SK-N-SH (cell line): ENCODE measurements around the gene EFTUD2. TPM values are rescaled to one million over a fixed set of nuclear protein-coding genes. Genes with fewer than 3 reads are reported as not detected.

Experiments used
- CTCF ChIA-PET: fragments of 300-600, 350-600 bp; formaldehyde crosslinking; extraction: SDS; loops from one replicate; lab custom pipeline; 2021; lab: Yijun Ruan, JAX
- POLR2A ChIA-PET: fragments of 350-600 bp; sonication (Branson Sonifier 250); formaldehyde crosslinking; extraction: SDS; loops from one replicate; lab custom pipeline; 2020; ENCODE audit warnings: antibody characterized with exemption, inconsistent platforms; lab: Yijun Ruan, JAX
- DNase-seq: peaks from one replicate; pipeline ENCODE4 v3.0.0; 2012
- H2AFZ ChIP-seq: fragments of 200-600 bp; sonication (generic); 2 replicates; pipeline ENCODE4 v1.8.1; 2016; ENCODE audit warnings: antibody characterized with exemption, mild to moderate bottlenecking, low read depth
- H3F3A ChIP-seq: fragments of 200-600 bp; sonication (generic); replicated peaks from 2 replicates; pipeline ENCODE3; 2016; ENCODE audit warnings: antibody characterized with exemption, mild to moderate bottlenecking; ENCODE audit not compliant: insufficient read depth
- H3K27ac ChIP-seq, 2 experiments: fragments of 200-500 bp in 1 of 2; fragments of 200-600 bp in 1 of 2; sonication (Bioruptor generic) in 1 of 2; sonication (generic), shearing (Covaris generic) in 1 of 2; 2 replicates each; pipeline versions ENCODE4 v1.5.1 to v1.6.1; 2014 to 2016; ENCODE audit warnings: low read depth in 2 of 2, inconsistent platforms in 1 of 2, low read length in 1 of 2, mild to moderate bottlenecking in 1 of 2, mixed read lengths in 1 of 2
- H3K27me3 ChIP-seq: fragments of 200-600 bp; sonication (generic), shearing (Covaris generic); 2 replicates; pipeline ENCODE4 v1.6.1; 2016; ENCODE audit warnings: mixed run types; ENCODE audit not compliant: insufficient read depth
- H3K36me3 ChIP-seq, 2 experiments: fragments of 200-500 bp in 1 of 2; fragments of 200-600 bp in 1 of 2; sonication (Bioruptor generic) in 1 of 2; sonication (generic) in 1 of 2; replicated peaks in 1 of 2; 2 replicates each; pipeline versions ENCODE3 to v1.5.1; 2014 to 2016; ENCODE audit warnings: low read length in 1 of 2, mild to moderate bottlenecking in 1 of 2; ENCODE audit not compliant: insufficient read depth in 2 of 2, control insufficient read depth in 1 of 2
- H3K4me1 ChIP-seq, 2 experiments: fragments of 200-500 bp in 1 of 2; fragments of 200-600 bp in 1 of 2; sonication (Bioruptor generic) in 1 of 2; sonication (generic), shearing (Covaris generic) in 1 of 2; 2 replicates each; pipeline versions ENCODE4 v1.5.1 to v1.6.1; 2014 to 2016; ENCODE audit warnings: low read depth in 1 of 2, low read length in 1 of 2, mixed run types in 1 of 2; ENCODE audit not compliant: insufficient read depth in 2 of 2, control insufficient read depth in 1 of 2
- H3K4me2 ChIP-seq: fragments of 200-600 bp; sonication (generic), shearing (Covaris generic); 2 replicates; pipeline ENCODE4 v1.6.1; 2017; ENCODE audit warnings: mixed run types
- H3K4me3 ChIP-seq, 2 experiments: fragments of 200-500 bp in 1 of 2; fragments of 200-600 bp in 1 of 2; sonication (Bioruptor generic) in 1 of 2; sonication (generic), shearing (Covaris generic) in 1 of 2; 2 replicates each; pipeline versions ENCODE4 v1.5.1 to v1.8.1; 2014 to 2016; ENCODE audit warnings: low read depth in 2 of 2, inconsistent platforms in 1 of 2, low read length in 1 of 2, mild to moderate bottlenecking in 1 of 2, mixed read lengths in 1 of 2, moderate library complexity in 1 of 2
- H3K79me2 ChIP-seq: fragments of 200-600 bp; sonication (generic); 2 replicates; pipeline ENCODE4 v1.8.1; 2017; ENCODE audit warnings: mild to moderate bottlenecking; ENCODE audit not compliant: insufficient read depth
- H3K9ac ChIP-seq: fragments of 200-600 bp; sonication (generic); 2 replicates; pipeline ENCODE4 v1.6.1; 2017; ENCODE audit warnings: mixed run types
- H3K9me2 ChIP-seq: fragments of 200-600 bp; sonication (generic); 2 replicates; pipeline ENCODE4 v1.6.1; 2017; ENCODE audit warnings: mixed run types
- H3K9me3 ChIP-seq: fragments of 200-600 bp; sonication (generic); 2 replicates; pipeline ENCODE4 v1.6.1; 2017; ENCODE audit warnings: mixed run types, mild to moderate bottlenecking, moderate library complexity
- H4K20me1 ChIP-seq: fragments of 200-600 bp; sonication (generic); 2 replicates; pipeline ENCODE4 v1.6.1; 2017; ENCODE audit warnings: mild to moderate bottlenecking, mixed run types; ENCODE audit not compliant: insufficient read depth
- CTCF ChIP-seq: fragments of 200-600 bp; sonication (generic); IDR thresholded peaks from 2 replicates; pipeline ENCODE4 v1.6.1; 2017; ENCODE audit warnings: antibody characterized with exemption, mild to moderate bottlenecking, moderate library complexity
- EP300 ChIP-seq, 2 experiments: IDR thresholded peaks; 2 replicates each; pipeline versions ENCODE4 v1.4.0 to v1.6.1; 2012; ENCODE audit warnings: borderline replicate concordance in 1 of 2, low read depth in 1 of 2, low read length in 1 of 2
- GATA2 ChIP-seq: sonication (generic); formaldehyde crosslinking; IDR thresholded peaks from 2 replicates; pipeline ENCODE4 v1.5.0; 2020; ENCODE audit warnings: mild to moderate bottlenecking, missing genetic modification reagents
- IRF3 ChIP-seq: fragments of 150-350 bp; IDR thresholded peaks from 2 replicates; pipeline ENCODE4 v1.6.1; 2016; ENCODE audit warnings: mild to moderate bottlenecking, low read depth, low read length
- MXI1 ChIP-seq: IDR thresholded peaks from 2 replicates; pipeline ENCODE4 v1.6.1; 2012; ENCODE audit warnings: mild to moderate bottlenecking, low read depth, low read length, improper control_type of control experiment
- NFIC ChIP-seq: IDR thresholded peaks from 2 replicates; pipeline ENCODE4 v1.4.0; 2012; ENCODE audit warnings: borderline replicate concordance
- NRF1 ChIP-seq: IDR thresholded peaks from 2 replicates; pipeline ENCODE4 v1.6.1; 2012; ENCODE audit warnings: low read depth, mild to moderate bottlenecking, low read length
- POLR2AphosphoS5 ChIP-seq: IDR thresholded peaks from 2 replicates; pipeline ENCODE4 v1.6.1; 2012; ENCODE audit warnings: low read depth, low read length
- RAD21 ChIP-seq: IDR thresholded peaks from 2 replicates; pipeline ENCODE4 v1.6.1; 2012; ENCODE audit warnings: mild to moderate bottlenecking, low read length
- RFX5 ChIP-seq: IDR thresholded peaks from 2 replicates; pipeline ENCODE4 v1.6.1; 2012; ENCODE audit warnings: mild to moderate bottlenecking, improper control_type of control experiment, low read length
- USF1 ChIP-seq: IDR thresholded peaks from 2 replicates; pipeline ENCODE4 v1.4.0; 2012; ENCODE audit warnings: low read depth, borderline replicate concordance
- YY1 ChIP-seq: IDR thresholded peaks from 2 replicates; pipeline ENCODE4 v1.4.0; 2012; ENCODE audit warnings: low read depth, mild to moderate bottlenecking
- WGBS: methylation state at CpG from one replicate; pipeline ENCODE4 v1.1.6; 2017; ENCODE audit warnings: low lambda C conversion rate; 5-methylcytosine and 5-hydroxymethylcytosine counted together
- polyA plus RNA-seq, 3 experiments: library from polyadenylated mRNA; depleted of rRNA; stranded (reverse); fragments of >200 nt; gene quantifications; 2 replicates each; pipeline ENCODE4 v1.2.3, GENCODE V29; 2012

EFTUD2 gene
- polyA plus RNA-seq, 1 of the 3 experiments (the other 2 are of a cell fraction): 82.9 TPM

GRCh38 chr17:44922136-44922535 is 22.9 kb upstream of the EFTUD2 start:
- TF ChIP-seq GATA2 (no peak), EP300 (IDR thresholded peaks at IDR 0.05; ENCODE audit: borderline replicate concordance in 1 of 2, low read depth in 1 of 2, low read length in 1 of 2) (no peak), YY1 (no peak), RAD21 (no peak), NFIC (no peak), MXI1 (no peak), USF1 (no peak), IRF3 (no peak), CTCF (no peak), RFX5 (no peak), NRF1 (no peak), POLR2AphosphoS5 (no peak)
- no peak overlapping the region for H3K9ac ChIP-seq
- peaks cover 6 to 35% of the 10 kb centered on the region in 2 experiments; a peak in 3 of 4 replicates for H3K4me1 ChIP-seq
- H3K27me3 ChIP-seq: no peaks in the 10 kb centered on the region
- DNase-seq: no peak
- peaks cover 0 to 4% of the 10 kb centered on the region in 2 experiments for H3K36me3 ChIP-seq
- 82% methylated on average over 3 of the region's 6 CpGs for WGBS
- no peak overlapping the region for H3K4me3 ChIP-seq
- H3K9me2 ChIP-seq: no peaks in the 10 kb centered on the region
- H2AFZ ChIP-seq: no peak overlapping the region
- no peaks in the 10 kb centered on the region for H4K20me1 ChIP-seq
- H3K9me3 ChIP-seq: no peaks in the 10 kb centered on the region
- peaks cover 12% of the 10 kb centered on the region for H3F3A ChIP-seq
- no peak overlapping the region for H3K27ac ChIP-seq
- ChIA-PET CTCF (interaction anchor here (1.0 to 17.2 kb wide), 13 partner anchors 12 to 276 kb away, joined by 3 to 433 read pairs (median 19); partner anchors contain the start of genes ACBD4, C1QL1 and PLCD3), POLR2A (interaction anchor here (1.2 to 2.5 kb wide), 4 partner anchors 47 to 109 kb away, joined by 3 to 14 read pairs (median 4); no protein-coding TSS in a partner anchor)
- H3K79me2 ChIP-seq: no peaks in the 10 kb centered on the region
- H3K4me2 ChIP-seq: no peak overlapping the region
